Measurements from ENCODE around the gene CCNB1.

DNA sequence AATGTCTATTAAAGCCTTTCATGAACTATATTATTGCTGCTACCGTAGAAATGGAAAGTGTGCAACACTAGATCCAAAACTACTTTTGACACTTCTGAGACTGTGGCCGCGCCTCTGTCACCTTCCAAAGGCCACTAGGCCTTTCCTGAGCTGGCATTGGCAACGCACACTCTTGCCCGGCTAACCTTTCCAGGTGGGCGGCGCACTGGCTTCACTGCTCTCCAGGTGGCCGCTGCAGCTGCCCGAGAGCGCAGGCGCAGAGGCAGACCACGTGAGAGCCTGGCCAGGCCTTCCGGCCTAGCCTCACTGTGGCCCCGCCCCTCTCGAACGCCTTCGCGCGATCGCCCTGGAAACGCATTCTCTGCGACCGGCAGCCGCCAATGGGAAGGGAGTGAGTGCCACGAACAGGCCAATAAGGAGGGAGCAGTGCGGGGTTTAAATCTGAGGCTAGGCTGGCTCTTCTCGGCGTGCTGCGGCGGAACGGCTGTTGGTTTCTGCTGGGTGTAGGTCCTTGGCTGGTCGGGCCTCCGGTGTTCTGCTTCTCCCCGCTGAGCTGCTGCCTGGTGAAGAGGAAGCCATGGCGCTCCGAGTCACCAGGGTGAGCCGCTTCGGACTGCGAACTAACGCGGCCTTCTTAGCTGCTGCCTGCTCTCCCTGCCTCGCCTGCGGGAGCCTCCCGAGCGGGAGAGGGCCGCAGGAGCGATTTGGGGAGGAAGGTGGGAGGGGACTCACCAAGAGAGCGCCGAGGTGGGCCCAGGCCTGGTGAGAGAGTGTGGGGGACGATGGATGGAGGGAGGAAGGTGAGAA is at the start of gene CCNB1:
- TF ChIP-seq, protein P1, sequence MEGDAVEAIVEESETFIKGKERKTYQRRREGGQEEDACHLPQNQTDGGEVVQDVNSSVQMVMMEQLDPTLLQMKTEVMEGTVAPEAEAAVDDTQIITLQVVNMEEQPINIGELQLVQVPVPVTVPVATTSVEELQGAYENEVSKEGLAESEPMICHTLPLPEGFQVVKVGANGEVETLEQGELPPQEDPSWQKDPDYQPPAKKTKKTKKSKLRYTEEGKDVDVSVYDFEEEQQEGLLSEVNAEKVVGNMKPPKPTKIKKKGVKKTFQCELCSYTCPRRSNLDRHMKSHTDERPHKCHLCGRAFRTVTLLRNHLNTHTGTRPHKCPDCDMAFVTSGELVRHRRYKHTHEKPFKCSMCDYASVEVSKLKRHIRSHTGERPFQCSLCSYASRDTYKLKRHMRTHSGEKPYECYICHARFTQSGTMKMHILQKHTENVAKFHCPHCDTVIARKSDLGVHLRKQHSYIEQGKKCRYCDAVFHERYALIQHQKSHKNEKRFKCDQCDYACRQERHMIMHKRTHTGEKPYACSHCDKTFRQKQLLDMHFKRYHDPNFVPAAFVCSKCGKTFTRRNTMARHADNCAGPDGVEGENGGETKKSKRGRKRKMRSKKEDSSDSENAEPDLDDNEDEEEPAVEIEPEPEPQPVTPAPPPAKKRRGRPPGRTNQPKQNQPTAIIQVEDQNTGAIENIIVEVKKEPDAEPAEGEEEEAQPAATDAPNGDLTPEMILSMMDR (IDR thresholded peaks at IDR 0.05), result peak in 2 of 4 experiments; percentile 8 to 24
- peak in 1 of 2 donors; percentile 27 for TF ChIP-seq POLR2A (IDR thresholded peaks at IDR 0.05)
